Stimulated activated CD8-positive, alpha-beta memory T cell treated with anti-CD3 and anti-CD28 coated beads, Interleukin-2, amount 100 ng/mL, for 1 hour (primary cell): Measurements from ENCODE around the gene MORN2.

Source experiments
- DNase-seq, 2 donors: peaks; one replicate each; pipeline ENCODE4 v3.0.0-alpha.2; 2020; ENCODE audit warnings: low read depth in 2 of 2

The MORN2 gene

DNA sequence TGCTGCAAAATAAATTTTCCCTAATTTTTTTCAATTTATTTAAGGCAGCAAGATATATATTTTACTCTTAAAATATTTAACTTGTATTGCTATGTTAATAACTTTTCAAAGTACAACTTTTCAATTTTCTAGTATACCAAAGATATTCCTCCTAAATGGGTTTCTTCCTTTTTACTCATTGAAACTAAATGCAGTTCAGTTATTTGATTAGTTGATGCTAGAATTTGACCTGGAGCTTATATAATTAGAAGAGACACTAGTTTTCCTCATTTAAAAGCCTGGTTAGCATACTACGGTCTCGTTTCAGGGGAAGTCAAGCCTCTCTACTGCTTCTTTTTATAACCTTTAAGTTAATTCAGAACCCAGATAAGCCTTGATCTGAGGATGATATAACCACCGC lies 13.8 kb downstream of the MORN2 start, which contains the start of gene ARHGEF33:
ARHGEF33 (plus strand) TSS at position 301 of the 400 bp plus-strand sequence. CDS start 29,573 bp downstream, outside the sequence.
- DNase-seq = no peak

DNA sequence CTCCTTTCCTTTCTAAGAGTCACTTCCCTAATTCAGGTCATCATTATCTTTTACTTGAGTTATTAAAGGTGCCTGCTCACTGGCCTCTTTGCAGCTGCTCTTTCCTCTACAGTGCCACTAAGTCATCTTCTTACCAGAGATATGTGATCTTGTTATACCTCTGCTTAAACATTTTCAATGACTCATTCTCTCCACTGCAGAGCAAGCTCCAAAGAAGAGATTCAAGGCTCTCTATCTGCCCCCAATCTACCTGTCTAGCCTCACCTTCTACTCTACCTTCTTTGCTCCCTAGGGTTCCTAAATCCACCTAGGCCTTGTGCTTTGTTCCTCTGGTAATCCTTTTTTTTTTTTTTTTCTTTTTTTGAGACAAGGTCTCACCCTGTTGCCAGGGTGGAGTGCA lies 17.0 kb downstream of the MORN2 start:
- DNase-seq = no peak

DNA sequence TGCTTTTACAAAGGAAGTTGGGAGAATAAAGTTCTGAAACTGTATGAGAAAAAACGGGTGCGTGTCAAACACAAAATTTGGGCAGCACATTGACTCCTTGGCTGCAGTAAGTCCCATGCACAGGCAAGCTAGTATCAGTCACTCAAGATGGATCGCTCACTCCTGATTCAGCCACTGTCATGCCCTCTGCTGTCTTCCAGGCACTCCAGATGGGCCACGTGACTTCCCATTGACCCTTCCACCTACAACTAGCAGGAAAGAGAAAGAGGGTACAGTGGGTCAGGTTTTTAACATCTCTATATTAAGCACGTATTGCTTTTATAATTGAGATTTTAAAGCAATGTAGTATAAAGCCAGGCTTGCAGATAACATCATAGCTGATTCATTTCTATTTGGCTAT lies 22.5 kb downstream of the MORN2 start:
- DNase-seq = no peak

DNA sequence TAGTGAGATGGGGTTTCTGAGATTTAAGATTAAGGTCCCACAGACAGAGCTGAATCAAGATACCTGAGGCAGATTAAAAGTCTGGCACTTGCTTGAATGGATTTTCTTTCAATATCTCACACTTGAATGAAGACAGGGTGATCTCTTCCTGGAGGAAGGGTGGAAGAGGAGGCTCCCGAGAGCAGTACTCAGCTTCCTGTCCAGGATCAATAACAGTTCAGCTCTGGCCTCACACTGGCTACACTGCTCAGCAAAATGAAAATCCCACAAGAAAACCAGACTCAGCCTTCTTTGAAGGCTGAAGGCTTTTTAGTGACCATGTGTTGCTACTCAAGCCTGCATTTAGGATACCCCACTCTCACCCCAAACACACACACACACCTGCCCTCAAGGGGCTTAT lies 24.9 kb downstream of the MORN2 start:
- DNase-seq = no peak

DNA sequence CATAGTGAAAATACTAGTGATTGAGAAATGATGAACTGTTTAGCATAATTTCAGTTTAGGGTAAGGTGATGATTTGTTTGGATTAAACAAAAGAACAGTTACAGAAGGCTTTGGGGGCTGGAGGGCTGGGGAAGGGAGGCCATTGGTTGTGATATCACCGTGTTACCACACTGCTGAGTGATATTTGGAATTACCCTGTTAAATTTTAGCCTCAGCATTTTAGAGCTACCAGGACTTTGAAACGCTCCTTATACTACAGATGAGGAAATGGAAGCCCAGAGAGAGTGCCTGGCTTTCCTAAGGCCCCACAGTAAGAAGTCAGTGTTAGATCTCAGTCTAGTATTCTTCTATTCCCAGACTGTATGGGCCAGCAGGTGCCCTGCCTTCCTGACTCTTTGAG lies 29.5 kb downstream of the MORN2 start:
- no peak for DNase-seq

DNA sequence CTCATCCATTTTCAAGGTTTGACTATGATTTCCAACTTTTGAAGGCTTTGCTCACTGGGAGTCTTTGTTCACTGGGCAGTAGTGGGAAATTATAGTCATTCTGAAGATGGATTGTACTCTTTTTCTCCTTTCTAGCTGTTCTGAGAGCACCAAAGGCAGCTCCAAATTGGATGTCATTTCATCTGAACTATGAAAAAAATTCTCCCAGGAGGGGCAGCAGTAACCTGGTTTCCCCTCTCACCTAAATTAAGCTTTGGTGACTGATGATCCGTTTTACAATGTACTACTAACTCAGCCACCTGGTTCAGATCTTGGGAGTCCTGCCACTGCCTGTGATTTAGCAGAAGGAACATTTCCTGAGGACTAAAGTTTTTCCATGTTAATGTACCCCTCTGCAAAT lies 31.5 kb downstream of the MORN2 start:
- DNase-seq = no peak

DNA sequence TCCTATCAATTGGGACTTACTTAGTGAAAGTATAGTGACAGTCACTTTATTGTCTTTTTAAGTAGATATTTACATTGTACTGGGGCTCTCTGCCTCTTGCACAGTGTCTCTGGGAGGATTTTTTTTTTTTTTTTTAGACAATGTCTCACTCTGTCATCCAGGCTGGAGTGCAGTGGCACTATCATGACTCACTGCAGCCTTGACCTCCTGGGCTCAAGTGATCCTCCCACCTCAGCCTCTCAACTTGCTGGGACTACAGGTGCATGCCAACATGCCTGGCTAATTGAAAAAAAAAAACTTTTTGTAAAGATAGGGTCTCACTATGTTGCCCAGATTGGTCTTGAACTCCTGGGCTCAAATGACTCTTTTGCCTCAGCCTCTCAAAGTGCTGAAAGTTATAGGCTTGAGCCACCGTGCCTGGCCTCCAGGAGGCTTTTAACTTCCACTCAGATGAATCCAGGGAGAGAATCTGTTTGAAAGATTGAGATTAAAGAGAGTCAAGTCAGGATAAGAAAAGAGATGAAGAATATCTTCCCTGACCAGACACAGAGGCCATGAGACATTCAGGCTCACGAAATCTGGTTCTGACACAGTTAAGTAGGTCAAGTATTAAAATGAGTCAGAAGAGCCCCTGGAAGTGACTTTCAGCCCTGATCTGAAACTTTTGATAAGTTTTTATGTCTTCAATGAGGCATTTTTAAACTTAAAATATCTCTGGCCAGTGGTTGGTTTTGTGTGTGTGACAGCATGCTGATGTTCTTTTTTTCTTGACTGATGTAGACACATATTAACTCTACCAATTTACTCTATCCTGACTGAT lies 32.2 kb downstream of the MORN2 start:
- DNase-seq = no peak

DNA sequence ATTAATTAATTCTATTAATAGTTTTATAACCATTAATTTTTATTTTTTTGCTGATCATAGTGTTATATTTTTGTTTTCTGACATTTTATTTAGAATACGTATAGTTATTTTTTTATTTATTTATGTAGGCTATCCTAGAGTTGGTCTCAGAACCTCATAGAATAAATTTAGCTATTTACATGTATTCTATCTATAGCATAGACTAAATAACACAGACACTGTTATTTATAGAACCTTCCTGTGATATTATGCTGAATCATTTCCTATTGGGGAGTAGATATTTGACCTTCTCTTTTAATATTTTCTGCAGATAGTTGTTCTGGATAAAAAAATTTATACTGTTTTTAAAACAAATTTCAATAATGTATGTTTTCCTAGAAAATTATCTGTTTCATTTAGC lies 34.1 kb downstream of the MORN2 start:
- DNase-seq = no peak

DNA sequence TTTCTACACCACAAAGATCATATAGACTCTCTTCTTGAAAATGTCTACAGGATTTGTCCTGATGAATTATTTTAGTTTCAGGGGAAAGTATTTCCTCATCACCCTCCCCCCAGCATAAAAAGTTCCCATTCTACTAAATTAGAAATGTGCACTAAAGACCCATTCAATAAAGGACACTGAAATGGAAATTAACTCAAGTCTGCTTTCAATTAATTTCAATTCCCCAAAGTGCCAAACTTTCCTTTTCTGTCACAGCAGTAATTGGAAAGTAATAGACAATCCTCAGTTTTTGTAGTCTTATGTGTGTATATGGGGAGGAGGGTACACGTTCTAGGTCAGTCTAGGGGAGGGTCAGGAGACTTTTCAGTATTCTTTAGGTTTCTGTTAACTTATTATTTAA lies 35.4 kb downstream of the MORN2 start:
- no peak for DNase-seq

DNA sequence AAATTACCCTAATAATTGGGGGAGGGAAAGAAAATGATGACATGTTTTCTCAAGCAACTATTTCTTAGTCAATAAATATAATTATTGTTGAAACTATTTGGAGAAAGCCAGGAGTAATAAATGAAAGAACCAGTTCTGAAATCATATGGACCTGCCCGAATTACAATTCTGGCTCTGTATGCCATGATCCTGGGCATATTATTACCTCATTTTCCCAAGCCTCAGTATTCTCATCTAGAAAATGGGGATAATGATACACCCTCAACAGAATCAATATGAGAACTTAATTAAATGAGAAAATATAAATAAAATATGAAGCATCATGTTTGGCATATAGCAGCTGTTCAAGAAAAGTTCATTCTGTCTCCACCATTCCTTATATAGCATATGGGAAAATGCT lies 36.8 kb downstream of the MORN2 start:
- DNase-seq = no peak

DNA sequence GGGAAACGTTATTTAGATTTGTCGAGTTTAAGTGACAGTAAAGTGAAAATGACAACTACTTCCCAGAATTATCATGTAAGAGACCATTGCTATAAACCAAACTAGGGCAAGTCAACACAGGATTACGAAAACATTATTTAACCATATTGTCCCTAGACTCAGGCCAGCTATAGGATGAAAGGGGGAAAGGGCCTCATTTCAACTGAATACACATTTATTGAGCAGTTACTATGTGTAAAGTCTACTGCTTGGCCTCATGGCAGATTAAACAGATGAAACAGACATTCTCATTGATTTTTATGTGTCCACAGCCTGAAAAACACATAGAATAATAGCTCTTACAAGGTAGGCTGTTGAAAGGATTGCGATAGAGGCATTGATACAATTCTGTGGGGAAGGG lies 46.6 kb downstream of the MORN2 start:
- no peak for DNase-seq

DNA sequence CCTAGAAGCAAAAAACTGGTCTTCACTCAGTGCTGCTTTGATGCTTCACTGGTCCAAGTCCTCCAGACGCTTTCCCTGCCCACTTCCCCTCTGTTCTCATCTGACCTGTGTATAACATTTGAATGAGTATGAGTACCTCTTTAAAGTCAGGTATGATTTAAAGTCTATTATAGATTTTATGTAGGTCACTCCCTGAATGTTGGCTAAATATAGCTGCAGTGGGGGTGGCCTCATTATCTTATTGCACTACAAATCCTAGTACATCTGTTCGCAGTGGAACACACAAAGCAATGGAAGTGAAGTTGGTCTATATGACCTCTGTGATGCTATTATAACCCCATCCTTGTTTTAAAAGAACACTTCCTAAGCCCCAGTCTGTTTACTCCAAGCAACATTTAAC lies 47.1 kb downstream of the MORN2 start:
- no peak for DNase-seq

DNA sequence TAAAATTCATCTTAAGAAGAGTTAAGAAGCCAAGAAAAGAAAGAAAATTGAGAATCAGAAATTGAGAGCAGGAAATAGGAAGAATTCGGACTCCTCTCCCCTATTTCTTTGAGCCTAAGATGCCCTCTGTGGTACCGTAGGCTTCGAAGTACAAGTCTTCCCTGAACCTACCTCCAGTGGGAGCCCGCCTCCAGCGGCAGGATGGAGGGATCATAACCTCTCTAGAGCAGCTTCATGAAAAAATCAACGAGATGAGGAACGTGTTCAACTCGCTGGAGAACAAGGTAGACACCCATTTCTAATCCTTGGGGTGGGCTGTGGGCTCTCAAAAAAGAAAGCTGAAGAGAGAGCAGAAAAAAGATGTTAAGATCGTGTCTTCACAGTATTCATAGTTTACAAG lies 50.2 kb downstream of the MORN2 start:
- DNase-seq = no peak

DNA sequence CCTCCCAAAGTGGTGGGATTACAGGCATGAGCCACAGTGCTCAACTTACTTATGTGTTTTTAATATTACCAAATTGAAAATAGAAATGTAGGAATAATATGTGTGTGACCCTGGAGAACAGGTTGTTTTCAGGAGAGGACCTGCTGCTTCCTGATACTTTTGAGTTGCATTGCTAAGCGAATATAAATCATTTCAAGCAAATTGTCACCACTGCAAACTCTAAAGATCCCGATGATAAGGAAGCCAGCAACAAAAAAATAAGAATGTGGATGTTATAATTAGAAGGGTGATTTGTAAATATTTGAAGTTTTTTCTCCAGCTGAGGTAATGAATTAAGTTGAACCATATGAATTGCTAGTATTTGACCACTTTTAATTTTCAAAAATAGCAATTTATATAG lies 54.8 kb downstream of the MORN2 start:
- DNase-seq = no peak
